GM23338 (cell line): ENCODE data around the gene TPD52L2.

Experiments
- CTCF ChIP-seq, 2 experiments: fragments of 200-600 bp in 1 of 2; sonication (generic) in 1 of 2; conservative IDR thresholded peaks; 2 replicates each; pipeline versions ENCODE4 v1.5.1 to v1.6.1; 2016 to 2017; ENCODE audit warnings: antibody characterized with exemption in 2 of 2, low read depth in 2 of 2, mild to moderate bottlenecking in 2 of 2, moderate library complexity in 1 of 2
- EZH2 ChIP-seq: fragments of 200-600 bp; sonication (generic); IDR thresholded peaks from one replicate; pipeline ENCODE4 v1.8.0; 2017; ENCODE audit warnings: antibody characterized with exemption, mild to moderate bottlenecking, low read depth; ENCODE audit not compliant: unreplicated experiment
- NANOG ChIP-seq: IDR thresholded peaks from 2 replicates; pipeline ENCODE4 v1.6.1; 2016; ENCODE audit warnings: antibody characterized with exemption, borderline replicate concordance
- POLR2AphosphoS5 ChIP-seq: IDR thresholded peaks from 2 replicates; pipeline ENCODE4 v1.6.1; 2016; ENCODE audit warnings: antibody characterized with exemption, low read depth
- TF ChIP-seq, protein P1 (sequence below): IDR thresholded peaks from one replicate; pipeline ENCODE4 v1.6.1; 2018; ENCODE audit warnings: antibody characterized with exemption; ENCODE audit not compliant: unreplicated experiment

DNA sequence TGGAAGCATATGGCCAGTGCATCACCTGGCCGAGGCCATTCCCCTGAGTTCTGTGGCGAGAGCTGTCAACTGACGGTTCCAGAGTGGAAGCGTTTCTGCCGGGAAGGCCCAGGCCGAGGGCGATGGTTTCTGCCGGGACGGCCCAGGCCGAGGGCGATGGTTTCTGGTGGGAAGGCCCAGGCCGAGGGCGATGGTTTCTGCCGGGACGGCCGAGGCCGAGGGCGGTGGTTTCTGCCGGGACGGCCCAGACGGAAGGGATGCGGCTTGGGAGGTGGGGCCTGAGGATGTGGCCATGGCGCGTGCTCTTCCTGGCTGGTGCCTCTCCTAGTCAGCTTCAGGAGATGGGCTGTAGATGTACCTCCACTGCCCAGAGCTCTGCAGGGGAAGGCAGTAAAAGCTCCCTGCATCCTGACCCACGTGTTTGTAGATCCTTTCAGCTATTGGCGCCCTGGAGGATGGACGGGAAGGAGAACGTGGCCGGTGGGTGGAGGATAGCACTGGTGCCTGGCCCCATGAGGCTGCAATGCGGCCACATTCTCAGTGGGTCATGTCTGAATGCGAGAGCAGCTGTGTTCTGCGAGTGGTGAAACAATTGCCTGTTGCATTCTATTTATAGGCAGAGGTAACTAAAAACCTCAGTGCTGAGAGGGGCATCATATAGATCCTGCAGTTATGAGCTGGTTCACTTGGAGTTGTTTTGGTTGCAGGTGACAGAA is 12.8 kb downstream of the TPD52L2 start:
- no peak for TF ChIP-seq CTCF (conservative IDR thresholded peaks at IDR 0.05; ENCODE audit: low read depth in 2 of 2)
- TF ChIP-seq POLR2AphosphoS5 = no peak
- TF ChIP-seq NANOG = no peak
- no peak for TF ChIP-seq EZH2
- TF ChIP-seq, protein P1, sequence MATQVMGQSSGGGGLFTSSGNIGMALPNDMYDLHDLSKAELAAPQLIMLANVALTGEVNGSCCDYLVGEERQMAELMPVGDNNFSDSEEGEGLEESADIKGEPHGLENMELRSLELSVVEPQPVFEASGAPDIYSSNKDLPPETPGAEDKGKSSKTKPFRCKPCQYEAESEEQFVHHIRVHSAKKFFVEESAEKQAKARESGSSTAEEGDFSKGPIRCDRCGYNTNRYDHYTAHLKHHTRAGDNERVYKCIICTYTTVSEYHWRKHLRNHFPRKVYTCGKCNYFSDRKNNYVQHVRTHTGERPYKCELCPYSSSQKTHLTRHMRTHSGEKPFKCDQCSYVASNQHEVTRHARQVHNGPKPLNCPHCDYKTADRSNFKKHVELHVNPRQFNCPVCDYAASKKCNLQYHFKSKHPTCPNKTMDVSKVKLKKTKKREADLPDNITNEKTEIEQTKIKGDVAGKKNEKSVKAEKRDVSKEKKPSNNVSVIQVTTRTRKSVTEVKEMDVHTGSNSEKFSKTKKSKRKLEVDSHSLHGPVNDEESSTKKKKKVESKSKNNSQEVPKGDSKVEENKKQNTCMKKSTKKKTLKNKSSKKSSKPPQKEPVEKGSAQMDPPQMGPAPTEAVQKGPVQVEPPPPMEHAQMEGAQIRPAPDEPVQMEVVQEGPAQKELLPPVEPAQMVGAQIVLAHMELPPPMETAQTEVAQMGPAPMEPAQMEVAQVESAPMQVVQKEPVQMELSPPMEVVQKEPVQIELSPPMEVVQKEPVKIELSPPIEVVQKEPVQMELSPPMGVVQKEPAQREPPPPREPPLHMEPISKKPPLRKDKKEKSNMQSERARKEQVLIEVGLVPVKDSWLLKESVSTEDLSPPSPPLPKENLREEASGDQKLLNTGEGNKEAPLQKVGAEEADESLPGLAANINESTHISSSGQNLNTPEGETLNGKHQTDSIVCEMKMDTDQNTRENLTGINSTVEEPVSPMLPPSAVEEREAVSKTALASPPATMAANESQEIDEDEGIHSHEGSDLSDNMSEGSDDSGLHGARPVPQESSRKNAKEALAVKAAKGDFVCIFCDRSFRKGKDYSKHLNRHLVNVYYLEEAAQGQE = no peak
